GM18502 (cell line): ENCODE data around the gene SNRNP48.
A peak's percentile ranks its signal among the peaks of the same experiment; 100 is the strongest.

Source experiments
- ATAC-seq: cut with Tn5 transposase; IDR thresholded peaks from one replicate; pipeline ENCODE4 v1.9.1; 2021; ENCODE audit warnings: mild to moderate bottlenecking; ENCODE audit not compliant: unreplicated experiment, poor library complexity

Gene SNRNP48

GRCh38 chr6:7589949-7590917 is at the start of gene SNRNP48:
Gene SNRNP48 (plus strand): TSS chr6:7590198. CDS start chr6:7590258, 60 bp downstream.
- peak; percentile 100 for ATAC-seq

DNA sequence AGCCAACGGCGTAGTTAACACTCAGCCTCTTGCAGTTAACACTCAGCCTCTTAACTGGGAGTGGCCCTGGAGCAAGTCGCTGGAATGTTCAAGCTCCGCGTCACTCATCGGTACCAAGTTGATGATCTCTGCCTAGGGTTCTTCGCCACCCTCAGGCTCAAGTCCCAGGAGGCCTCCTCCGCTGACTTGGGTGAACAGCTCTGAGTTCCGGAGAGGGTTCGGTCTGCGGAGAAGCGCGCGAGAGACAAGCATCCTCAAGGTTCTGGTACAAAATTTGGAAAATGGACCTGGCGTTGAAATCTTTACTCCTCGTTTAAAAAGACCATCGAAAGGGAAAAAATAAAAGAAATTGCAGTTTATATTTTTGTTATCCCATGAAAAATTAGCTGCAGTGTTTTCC is 49.4 kb upstream of the SNRNP48 start:
- no peak for ATAC-seq

- no peak for ATAC-seq
These were observed 48.6 kb upstream of the SNRNP48 start, which contains the start of gene DSP for GRCh38 chr6:7541175-7542064. Gene DSP (plus strand): TSS chr6:7541671. CDS start chr6:7541916, 245 bp downstream.

DNA sequence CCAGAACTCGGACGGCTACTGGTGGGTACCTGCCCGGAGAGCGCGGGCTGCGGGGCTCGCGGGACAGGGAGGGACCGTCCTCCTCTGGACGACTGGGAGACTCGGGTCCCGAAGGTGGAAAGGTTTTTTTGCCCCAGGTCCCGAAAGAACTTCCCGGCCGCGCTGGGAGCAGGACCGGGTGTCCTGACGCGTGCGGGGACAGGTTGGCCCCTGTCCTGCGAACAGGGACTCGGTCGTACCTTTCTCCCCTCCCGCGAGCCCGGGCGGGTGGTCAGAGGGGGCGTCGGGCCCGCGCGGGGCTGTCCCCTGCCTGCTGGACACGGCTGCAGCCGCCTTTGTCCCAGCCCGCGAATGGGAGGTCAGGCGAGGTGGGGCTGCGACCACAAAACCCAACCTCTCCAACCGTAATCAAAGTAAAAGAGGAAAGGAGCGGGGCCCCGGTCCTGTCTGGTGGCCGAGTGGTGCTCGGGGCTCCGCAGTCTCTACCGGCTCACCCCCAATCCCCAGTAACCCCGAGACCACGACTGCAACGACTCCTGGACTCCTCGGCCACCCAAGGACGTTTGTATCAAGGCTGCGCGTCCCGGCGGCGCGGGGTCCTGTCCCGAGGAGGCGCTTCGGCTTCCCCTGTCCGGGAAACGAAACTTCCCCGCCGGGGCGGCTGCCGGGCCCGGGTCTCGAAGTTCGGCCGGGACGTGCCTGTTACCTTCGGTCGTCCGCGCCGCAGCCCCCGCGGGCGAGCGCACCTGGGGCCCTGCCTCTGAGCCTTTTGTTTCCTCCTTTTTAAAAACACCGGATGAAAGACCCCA is 47.7 kb upstream of the SNRNP48 start:
- no peak for ATAC-seq

- no peak for ATAC-seq
These were observed 46.9 kb upstream of the SNRNP48 start for GRCh38 chr6:7542874-7543624.

DNA sequence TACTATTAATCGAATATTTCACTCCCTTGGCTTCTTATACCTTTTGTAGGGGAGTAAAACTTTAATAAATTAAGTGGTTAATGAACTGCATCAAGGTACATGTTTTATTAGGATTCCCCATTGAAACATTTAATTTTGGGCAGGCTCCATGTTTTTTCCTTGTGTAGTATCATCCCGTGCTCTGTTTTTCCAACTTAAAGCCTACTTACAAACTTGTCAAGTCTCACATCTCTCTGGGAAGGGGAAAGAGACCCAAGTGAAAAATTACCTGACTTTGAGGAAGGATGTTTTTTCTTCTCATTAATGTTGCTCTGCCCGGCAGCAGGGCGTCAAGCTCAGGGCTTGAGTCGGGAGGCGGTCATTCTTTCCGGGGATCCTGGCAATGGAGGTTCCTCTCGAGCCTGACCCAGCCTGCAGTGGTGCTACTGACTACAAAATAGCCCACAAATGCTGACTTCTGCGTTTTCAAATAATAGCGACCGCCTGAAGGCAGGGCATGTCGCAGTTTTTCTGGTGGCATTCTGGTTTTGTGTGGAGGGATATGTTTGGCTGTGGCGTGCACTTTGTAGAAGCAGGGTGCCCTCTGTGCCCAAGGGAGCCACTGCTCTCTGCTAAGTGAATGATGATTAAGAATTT is 46.1 kb upstream of the SNRNP48 start:
- no peak for ATAC-seq

DNA sequence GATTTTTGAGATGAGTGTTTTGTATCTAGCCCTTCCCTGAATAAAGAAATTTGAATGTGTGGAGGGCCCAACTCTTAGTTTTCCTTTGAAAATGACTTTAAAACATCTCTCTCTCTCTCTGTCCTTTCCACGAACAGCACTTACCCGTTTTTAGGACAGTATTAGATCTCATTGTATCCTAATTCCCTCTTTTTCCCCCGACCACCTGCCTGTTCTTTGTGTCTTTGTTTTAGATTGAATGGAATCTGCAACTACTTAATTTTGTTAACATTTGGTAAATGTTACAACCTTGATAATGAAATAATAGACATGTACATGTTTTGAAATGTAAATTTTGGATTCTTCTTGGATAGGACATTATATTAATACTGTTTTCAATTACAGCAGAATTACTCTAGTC is 45.4 kb upstream of the SNRNP48 start:
- ATAC-seq, result no peak

- no peak for ATAC-seq
These were observed 44.5 kb upstream of the SNRNP48 start for GRCh38 chr6:7545316-7546019.

- no peak for ATAC-seq
These were observed 44.0 kb upstream of the SNRNP48 start for GRCh38 chr6:7546020-7546369.

DNA sequence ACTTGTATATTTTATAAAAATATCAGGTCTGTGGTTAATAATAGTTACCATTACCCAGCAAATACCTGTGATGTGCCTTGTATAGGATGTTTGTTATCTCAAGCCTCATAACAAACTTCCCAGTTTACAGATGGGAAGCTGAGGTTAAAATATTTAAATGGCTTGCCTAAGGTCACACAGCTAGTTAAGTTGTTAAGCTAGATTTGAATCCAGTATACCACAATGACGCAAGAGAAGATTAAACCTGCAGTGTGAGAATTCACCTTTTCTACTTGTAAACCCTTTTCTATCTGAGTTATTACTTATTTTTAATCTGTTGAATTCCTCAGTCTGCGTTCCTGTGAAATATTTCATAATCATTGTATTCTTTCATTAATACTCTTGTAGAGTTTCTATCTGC is 43.6 kb upstream of the SNRNP48 start:
- ATAC-seq, result no peak

DNA sequence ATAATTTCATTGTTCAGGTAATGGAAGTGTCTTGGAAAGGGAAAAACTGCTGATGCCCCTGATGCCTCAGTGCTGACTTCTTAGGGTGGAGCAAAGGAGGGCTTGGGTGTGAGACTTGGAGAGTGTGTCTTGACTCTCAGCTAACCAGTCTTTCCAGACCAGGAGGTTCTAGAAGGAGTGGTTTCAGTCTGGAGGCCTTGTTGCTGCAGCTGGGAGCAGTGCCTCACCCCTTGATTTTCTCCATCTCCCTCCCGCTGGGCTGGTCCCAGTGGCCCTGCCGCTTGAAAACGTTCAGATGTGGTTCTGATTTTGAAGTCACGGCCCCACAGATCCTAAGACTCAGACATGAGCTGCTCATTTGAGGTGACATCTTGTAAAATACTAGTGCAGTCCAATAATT is 43.1 kb upstream of the SNRNP48 start:
- no peak for ATAC-seq

- no peak for ATAC-seq
These were observed 42.7 kb upstream of the SNRNP48 start for GRCh38 chr6:7547315-7547714.

DNA sequence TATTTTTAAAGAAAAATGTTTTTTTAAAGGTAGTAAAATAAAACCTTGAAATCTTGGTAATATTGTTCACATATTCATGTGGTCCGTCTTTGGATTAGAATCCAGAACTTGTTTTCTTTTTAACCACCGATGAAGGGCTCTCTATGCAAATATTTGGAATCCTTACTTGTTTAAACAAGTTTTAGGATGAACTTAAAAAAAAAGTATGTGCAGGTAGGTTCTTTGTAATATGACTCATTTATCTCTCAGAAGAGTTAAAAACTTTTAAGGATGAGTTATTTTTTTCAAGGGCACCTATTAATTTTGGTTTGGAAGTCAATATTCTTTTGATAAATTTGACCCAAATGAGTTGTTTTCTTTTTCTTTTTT is 39.6 kb upstream of the SNRNP48 start:
- ATAC-seq, result no peak

DNA sequence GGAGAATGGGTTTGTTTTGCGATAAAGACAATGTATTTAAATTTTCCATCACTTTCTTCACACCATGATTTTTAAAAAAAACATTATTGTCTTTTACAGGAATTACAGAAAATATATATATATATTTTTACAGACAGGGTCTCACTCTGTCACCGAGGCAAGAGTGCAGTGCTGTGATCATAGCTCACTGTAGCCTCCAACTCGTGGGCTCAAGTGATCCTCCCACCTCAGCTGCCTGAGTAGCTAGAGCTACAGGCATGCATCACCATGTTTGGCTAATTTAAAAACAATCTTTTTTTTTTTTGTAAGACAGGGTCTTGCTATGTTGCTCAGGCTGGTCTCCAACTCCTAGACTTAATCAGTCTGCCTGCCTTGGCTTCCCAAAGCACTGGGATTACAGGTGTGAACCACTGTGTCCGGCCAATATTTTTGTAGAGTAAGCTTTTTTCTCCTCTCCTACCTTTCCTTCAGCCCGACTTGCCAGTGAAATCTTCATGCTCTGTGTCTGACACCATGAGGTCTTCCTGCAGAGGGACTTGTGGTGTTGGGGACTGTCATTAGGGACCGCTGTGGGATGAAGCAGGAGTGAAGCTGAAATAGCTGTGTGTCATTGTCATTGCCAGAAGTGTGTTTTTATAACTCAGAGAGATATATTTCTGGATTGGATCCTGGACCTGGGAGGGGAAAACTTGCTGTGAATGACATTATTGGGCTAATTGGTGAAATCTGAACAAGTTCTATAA is 35.3 kb upstream of the SNRNP48 start:
- ATAC-seq, result no peak

DNA sequence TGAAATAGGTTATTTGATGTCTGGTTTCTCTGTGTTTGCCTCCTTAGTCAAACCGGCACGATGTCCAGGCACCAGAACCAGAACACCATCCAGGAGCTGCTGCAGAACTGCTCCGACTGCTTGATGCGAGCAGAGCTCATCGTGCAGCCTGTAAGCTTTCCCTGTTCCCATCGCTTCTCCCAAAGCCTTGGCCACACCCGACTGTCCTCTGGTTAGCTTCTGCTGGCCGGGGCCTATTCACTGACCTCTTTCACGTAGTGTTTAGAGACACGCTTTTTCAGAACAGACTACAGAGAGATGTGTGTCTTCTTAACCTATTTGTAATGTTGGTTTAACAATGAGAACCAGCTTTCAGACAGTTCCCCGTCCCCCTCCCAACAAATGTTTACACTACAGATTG is 34.3 kb upstream of the SNRNP48 start:
- ATAC-seq, result no peak

DNA sequence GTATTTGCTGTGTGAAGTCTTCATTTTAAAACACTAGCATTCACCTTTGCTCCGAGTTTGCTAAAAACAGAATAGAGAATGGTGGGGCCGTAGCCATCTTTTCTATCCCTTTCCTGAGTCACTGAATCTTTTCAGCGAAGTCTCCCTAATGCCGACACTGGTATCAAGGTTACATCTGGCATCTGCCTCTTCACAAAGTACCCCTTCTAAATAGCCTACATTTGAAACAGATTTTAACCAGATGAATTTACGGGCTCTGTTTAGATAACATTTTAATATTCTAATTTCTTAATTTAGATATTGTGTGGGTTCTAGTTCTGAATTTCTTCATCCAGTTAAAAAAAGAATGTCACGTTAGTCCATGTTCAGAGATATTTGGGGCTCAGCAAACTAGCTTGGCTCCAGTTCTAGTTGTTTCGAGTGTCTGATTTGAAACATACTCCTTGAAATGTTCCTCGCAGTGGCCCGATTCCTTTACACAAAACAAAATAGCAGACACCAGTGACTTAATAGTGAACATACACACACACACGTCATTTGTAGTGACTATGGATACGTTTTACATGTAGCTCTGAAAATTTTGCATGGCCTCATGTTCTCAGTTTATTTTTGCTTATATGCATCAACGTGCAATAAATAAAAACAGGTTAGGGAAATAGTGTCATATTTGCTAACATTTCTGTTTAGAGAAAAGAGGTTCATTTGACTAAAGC is 33.4 kb upstream of the SNRNP48 start:
- no peak for ATAC-seq

GRCh38 chr6:7557652-7558051 is 32.3 kb upstream of the SNRNP48 start:
- no peak for ATAC-seq
